NB4 (cell line): ENCODE measurements around the gene DHPS.
"Not testable (repeated sequence)": the region's sequence is repeated elsewhere in the genome, so short reads cannot be mapped to it uniquely, and the experiment has no call there.

ENCODE experiments used
- DNase-seq: peaks from one replicate; pipeline ENCODE4 v3.0.0; 2010; ENCODE audit warnings: low read depth
- H3K4me3 ChIP-seq: one replicate; pipeline ENCODE4 v1.5.1; 2011; ENCODE audit warnings: mild to moderate bottlenecking, low read depth, low read length, moderate library complexity
- CTCF ChIP-seq: IDR thresholded peaks from one replicate; pipeline ENCODE4 v1.5.1; 2012; ENCODE audit warnings: low read depth, low read length
- MYC ChIP-seq: IDR thresholded peaks from 2 replicates; pipeline ENCODE4 v1.6.1; 2011; ENCODE audit warnings: low read depth, low read length
- POLR2A ChIP-seq: IDR thresholded peaks from 2 replicates; pipeline ENCODE4 v1.6.1; 2011; ENCODE audit warnings: mild to moderate bottlenecking; ENCODE audit not compliant: insufficient read length; ENCODE audit errors: extremely low read depth
- TF ChIP-seq, protein P1 (sequence below): IDR thresholded peaks from 2 replicates; pipeline ENCODE4 v1.6.1; 2011; ENCODE audit warnings: low read depth, low read length

DHPS gene

DNA sequence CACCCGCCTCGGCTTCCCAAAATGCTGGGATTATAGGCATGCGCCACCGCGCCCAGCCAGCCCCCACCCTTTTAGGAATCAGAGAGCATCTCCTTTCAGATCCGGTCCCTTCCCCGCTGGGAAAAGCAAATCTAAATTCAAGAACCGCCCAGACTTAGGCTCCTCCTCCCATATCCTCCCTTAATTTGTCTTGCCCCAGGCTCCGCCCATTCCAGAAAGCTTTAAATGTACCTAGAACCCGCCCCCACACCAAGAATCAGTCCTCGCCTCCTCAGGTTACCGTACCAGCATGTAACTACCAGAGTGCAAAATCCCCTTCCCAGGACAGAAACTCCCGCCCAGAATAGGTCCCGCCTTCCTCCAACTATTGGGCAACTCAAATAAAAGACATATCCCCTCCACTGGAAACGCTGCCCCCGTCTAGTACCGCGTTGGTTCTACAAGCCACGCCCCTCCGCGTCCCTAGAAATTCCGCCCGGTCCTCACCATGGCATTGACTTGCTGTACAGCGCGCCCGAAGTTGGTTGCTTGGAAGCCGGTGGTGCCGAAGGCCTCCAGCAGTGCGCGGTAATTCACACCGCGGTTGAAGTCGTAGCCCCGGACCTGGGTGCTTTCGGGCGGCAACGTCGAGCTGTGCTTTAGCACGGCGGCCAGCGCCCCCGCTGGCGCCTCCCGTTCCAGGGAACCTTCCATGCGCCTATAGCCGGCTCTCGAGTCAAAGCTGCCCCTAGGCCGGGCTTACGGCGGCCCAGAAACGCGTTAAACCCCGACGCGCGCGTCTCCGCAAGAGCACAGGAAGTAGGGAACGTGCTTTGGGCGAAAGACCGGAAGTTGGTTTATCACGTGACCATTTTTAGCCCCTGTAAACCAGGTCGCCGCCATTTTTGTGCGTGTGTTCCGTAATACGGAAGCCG is at the start of gene DHPS:
Gene DHPS (minus strand): TSS at position 807 of the 914 bp plus-strand sequence. CDS start 114 bp downstream, at position 693.
- DNase-seq = peak; percentile 98
- TF ChIP-seq MYC (peak; percentile 90), POLR2A (peak; percentile 70), CTCF (no peak)
- TF ChIP-seq, protein P1, sequence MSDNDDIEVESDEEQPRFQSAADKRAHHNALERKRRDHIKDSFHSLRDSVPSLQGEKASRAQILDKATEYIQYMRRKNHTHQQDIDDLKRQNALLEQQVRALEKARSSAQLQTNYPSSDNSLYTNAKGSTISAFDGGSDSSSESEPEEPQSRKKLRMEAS = peak; percentile 92
- peak within 1 kb of the TSS; percentile 85 for H3K4me3 ChIP-seq

DNA sequence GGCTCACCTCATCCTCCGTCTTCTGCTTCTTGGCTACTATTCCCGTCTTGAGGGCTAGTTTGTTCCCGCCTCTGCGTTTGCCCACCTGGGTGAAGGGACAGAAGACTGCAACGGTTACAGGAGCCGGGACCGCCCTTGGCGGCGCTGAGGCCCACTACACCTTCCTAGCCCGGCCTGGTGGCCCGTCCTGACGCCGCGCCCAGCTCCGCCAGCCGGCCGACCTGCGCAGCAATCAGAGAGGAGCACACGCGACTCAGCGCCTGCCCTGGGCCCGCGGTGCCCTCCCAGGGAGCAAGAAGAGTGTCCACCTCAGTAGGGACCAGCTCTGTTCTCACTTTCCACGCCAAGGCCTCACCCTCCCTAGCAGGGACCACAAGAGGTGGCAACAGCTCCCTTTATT is 49.7 kb upstream of the DHPS start:
- no peak for DNase-seq
- TF ChIP-seq POLR2A (no peak), MYC (no peak), CTCF (no peak)
- TF ChIP-seq, protein P1 = no peak
- no peak overlapping the region for H3K4me3 ChIP-seq

DNA sequence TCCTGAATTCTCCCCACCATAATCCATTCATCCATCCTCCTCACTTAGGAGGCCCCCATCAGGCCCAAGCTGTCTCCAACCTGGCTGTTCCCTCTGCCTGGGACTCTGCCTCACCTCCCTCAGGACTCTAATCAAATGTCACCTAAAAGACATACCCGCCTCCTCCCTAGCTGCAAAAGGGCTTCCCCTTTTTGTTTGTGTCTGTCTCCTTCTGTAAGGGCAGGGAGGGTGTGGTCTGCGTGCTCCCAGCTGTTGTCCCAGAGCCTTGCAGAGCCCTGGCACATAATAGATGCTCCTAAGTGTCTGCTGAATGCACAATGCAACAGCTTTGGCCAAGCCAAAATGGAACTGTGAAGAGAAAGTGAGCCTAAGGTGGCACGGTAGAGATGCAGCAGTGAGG is 48.4 kb upstream of the DHPS start:
- H3K4me3 ChIP-seq = no peak overlapping the region
- TF ChIP-seq, protein P1 = no peak
- TF ChIP-seq POLR2A (no peak), CTCF (no peak), MYC (no peak)
- DNase-seq = peak; percentile 48

- no peak overlapping the region for H3K4me3 ChIP-seq
- TF ChIP-seq POLR2A = no peak
- TF ChIP-seq, protein P1 = no peak
- TF ChIP-seq CTCF = no peak
- no peak for TF ChIP-seq MYC
These were observed 46.2 kb upstream of the DHPS start for GRCh38 chr19:12727745-12728433.

GRCh38 chr19:12726988-12727316 is 45.3 kb upstream of the DHPS start:
- no peak for DNase-seq
- H3K4me3 ChIP-seq = no peak overlapping the region
- TF ChIP-seq CTCF = no peak
- TF ChIP-seq POLR2A = no peak
- TF ChIP-seq MYC = no peak
- TF ChIP-seq, protein P1 = no peak

More at GRCh38 chr19:12727745-12728433, 46.2 kb upstream of the DHPS start:
- no peak for DNase-seq

DNA sequence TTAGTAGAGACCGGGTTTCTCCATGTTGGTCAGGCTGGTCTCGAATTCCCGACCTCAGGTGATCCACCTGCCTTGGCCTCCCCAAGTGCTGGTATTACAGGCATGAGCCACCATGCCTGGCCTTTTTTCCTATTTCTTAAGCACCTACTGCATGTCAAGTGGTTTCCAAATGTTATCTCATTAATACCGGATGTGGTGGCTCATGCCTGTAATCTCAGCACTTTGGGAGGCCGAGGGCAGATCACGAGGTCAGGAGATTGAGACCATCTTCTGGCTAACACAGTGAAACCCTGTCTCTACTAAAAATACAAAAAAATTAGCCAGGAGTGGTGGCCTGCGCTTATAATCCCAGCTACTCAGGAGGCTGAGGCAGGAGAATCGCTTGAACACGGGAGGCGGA is 43.9 kb upstream of the DHPS start:
- not testable (repeated sequence) for DNase-seq, H3K4me3 ChIP-seq
